ENCODE data around the gene SPTB.

Gene SPTB

GRCh38 chr14:64734990-64735389 lies 144.7 kb downstream of the SPTB start:
- no peak for TF ChIP-seq POLR2A (IDR thresholded peaks at IDR 0.05; ENCODE audit: low read depth, low read length)
- FAIRE-seq (no peak), DNase-seq (ENCODE audit: insufficient read length, low spot score) (no peak)

DNA sequence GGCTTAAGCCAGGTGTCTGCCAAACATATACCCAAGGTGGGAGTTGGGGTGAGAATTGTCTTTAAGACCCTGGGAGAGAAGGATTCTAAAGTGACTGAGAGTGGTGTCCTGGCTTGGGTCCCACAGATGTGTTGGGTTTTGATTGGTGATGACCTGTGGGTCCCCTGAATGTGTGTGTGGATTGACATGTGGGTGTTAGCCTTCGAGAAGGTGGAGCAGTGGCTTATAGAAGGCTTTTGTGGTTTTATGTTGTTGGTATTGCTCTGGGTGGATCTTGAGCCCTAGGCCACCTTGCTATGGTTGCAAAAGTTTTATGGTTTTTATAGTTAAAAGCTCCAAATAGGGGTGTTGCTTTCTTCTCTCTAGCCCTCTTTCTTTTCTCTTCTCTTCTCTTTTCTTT lies 145.8 kb downstream of the SPTB start:
- FAIRE-seq = no peak
- TF ChIP-seq POLR2A (IDR thresholded peaks at IDR 0.05; ENCODE audit: low read depth, low read length) = no peak
- DNase-seq (ENCODE audit: insufficient read length, low spot score) = no peak

DNA sequence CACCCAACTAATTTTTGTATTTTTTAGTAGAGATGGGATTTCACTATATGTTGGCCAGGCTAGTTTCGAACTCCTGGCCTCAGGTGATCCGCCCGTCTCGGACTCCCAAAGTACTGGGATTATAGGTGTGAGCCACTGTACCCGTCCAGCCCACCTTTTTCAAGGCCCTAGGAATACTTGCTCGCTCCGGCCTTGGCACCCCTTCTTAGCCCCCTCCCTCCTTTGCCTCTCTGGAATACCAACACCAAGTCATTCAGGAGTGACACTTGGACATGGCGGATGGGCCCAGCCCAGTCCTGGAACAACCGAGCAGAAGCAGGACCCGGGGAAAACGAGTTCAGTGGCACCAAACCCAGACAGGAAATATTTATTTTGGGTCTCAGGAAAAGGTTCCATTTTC lies 146.4 kb downstream of the SPTB start:
- no peak for FAIRE-seq
- no peak for DNase-seq (ENCODE audit: insufficient read length, low spot score)
- no peak for TF ChIP-seq POLR2A (IDR thresholded peaks at IDR 0.05; ENCODE audit: low read depth, low read length)

- DNase-seq (ENCODE audit: insufficient read length, low spot score) (no peak), FAIRE-seq (no peak)
- no peak for TF ChIP-seq POLR2A (IDR thresholded peaks at IDR 0.05; ENCODE audit: low read depth, low read length)
Observed at GRCh38 chr14:64732536-64733120, 147.1 kb downstream of the SPTB start.

- no peak for TF ChIP-seq POLR2A (IDR thresholded peaks at IDR 0.05; ENCODE audit: low read depth, low read length)
- DNase-seq (ENCODE audit: insufficient read length, low spot score) = no peak
- no peak for FAIRE-seq
Observed at GRCh38 chr14:64732066-64732465, 147.6 kb downstream of the SPTB start.

DNA sequence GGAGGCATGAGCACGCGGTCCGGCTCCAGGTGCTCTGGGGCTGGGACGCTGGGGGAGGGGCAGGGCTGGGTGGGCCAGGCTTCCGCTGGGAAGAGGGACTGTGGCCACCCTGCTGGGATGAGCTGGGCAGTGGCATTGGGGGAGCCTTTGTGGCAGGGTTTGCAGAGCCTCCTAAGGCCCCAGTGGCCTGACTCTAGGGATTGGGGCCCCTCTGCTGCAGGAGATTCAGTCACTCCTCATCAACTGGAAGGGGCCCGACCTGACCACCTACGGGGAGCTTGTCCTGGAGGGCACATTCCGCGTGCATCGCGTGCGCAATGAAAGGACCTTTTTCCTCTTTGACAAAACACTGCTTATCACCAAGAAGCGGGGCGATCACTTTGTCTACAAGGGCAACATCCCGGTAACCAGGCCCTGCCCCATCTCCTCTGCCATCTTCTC lies 148.5 kb downstream of the SPTB start:
- DNase-seq (ENCODE audit: insufficient read length, low spot score) = no peak
- FAIRE-seq = no peak
- TF ChIP-seq POLR2A (IDR thresholded peaks at IDR 0.05; ENCODE audit: low read depth, low read length) = no peak

DNA sequence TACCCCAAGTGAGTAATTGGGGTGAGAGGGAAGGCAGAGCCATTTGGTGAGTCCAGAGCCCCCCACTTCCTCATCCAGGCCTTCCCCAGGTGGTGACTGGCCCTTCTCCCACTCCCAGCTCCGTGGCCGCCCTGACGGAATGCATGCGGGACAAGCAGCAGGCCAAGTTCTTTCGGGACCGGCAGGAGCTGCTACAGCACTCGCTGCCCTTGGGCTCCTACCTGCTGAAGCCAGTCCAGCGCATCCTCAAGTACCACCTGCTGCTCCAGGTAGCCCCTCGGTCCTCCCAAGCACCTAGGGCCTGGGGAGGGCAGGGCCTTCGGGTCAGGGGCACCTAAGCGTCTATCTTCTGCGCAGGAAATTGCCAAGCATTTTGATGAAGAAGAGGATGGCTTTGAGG lies 149.0 kb downstream of the SPTB start:
- FAIRE-seq (no peak), DNase-seq (ENCODE audit: insufficient read length, low spot score) (no peak)
- no peak for TF ChIP-seq POLR2A (IDR thresholded peaks at IDR 0.05; ENCODE audit: low read depth, low read length)

GRCh38 chr14:64730061-64730440 lies 149.7 kb downstream of the SPTB start:
- no peak for DNase-seq (ENCODE audit: insufficient read length, low spot score)
- no peak for TF ChIP-seq POLR2A (IDR thresholded peaks at IDR 0.05; ENCODE audit: low read depth, low read length)
- FAIRE-seq = no peak

GRCh38 chr14:64729386-64730060 lies 150.2 kb downstream of the SPTB start:
- FAIRE-seq = no peak
- no peak for DNase-seq (ENCODE audit: insufficient read length, low spot score)
- TF ChIP-seq POLR2A (IDR thresholded peaks at IDR 0.05; ENCODE audit: low read depth, low read length) = no peak

GRCh38 chr14:64728856-64729255 lies 150.9 kb downstream of the SPTB start:
- FAIRE-seq (no peak), DNase-seq (ENCODE audit: insufficient read length, low spot score) (no peak)
- TF ChIP-seq POLR2A (IDR thresholded peaks at IDR 0.05; ENCODE audit: low read depth, low read length) = no peak

GRCh38 chr14:64728106-64728505 lies 151.6 kb downstream of the SPTB start:
- DNase-seq (ENCODE audit: insufficient read length, low spot score) (no peak), FAIRE-seq (no peak)
- TF ChIP-seq POLR2A (IDR thresholded peaks at IDR 0.05; ENCODE audit: low read depth, low read length) = no peak

DNA sequence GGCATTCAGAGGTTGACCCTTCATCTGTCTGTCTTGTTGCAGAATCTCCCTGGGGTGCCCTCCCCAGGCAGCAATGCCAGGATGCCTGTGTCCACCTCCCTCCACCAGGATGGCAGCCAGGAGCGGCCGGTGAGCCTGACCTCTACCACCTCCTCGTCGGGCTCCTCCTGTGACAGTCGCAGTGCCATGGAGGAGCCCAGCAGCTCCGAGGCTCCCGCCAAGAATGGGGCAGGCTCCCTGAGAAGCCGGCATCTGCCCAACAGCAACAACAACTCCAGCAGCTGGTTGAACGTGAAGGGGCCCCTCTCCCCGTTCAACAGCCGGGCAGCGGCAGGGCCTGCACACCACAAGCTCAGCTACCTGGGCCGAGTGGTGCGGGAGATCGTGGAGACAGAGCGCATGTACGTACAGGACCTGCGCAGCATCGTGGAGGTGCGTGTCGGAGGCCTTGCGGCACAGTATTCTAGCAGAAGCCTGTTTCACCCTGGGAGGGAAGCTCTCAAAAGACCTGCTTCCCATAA lies 152.1 kb downstream of the SPTB start:
- no peak for FAIRE-seq
- DNase-seq (ENCODE audit: insufficient read length, low spot score) = no peak
- no peak for TF ChIP-seq POLR2A (IDR thresholded peaks at IDR 0.05; ENCODE audit: low read depth, low read length)

- FAIRE-seq (peak; percentile 93), DNase-seq (ENCODE audit: insufficient read length, low spot score) (peak; percentile 90)
- TF ChIP-seq POLR2A (IDR thresholded peaks at IDR 0.05; ENCODE audit: low read depth, low read length) = no peak
Observed at GRCh38 chr14:64726585-64726890, 153.2 kb downstream of the SPTB start.

DNA sequence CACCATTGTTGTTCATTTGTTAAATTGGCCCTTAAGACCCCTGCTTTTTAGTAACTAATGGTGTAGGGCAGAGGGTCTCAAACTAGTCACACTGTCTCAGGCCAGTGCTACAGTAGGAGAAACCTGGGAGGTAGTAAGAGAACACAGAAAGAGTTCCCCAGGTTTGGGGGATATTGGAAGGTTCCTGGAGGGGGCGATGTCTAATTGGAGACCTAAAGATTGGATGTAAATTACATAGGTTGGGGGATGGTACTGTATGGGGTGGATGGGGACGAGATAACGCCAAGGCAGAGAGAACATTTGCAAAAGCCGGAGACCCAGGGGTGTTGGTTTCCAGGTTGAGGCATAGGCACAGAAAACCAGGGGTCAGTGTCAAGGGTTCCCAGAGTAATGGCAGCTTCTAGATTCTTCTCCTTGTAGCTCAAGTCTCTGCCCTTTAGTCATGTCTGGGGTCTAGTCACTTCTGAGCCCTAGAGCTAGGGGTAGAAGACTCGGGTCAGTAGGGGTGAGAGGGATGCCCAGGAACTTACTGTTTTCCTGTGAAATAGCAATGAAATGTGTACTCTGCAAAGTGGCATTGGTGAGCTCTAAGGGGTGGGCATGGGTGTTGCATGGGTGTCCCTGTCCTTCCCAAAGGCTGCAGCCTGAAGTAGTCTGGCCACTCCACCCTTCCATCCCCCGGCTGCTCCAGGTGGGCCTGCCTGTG lies 153.7 kb downstream of the SPTB start:
- DNase-seq (ENCODE audit: insufficient read length, low spot score) = no peak
- no peak for FAIRE-seq
- TF ChIP-seq POLR2A (IDR thresholded peaks at IDR 0.05; ENCODE audit: low read depth, low read length) = no peak
